ENCODE data around the gene TBCK.

GRCh38 chr4:106114270-106114669 lies 201.7 kb downstream of the TBCK start:
- no peak for TF ChIP-seq CTCF (conservative IDR thresholded peaks at IDR 0.05; ENCODE audit: low read length)
- TF ChIP-seq EZH2phosphoT487 (IDR thresholded peaks at IDR 0.05; ENCODE audit: borderline replicate concordance), result no peak

All from Loucy (cell line).